Lower lobe of right lung (tissue), 2 donors: ENCODE data around the gene KHDC4. TPM values are rescaled to one million over a fixed set of nuclear protein-coding genes. Genes with fewer than 3 reads are reported as not detected.
"Not testable (repeated sequence)": the region's sequence is repeated elsewhere in the genome, so short reads cannot be mapped to it uniquely, and the experiment has no call there.

Experiments used
- ATAC-seq, 2 donors: fragments of 200-7000 bp; cut with Tn5 transposase; one replicate each; pipeline ENCODE4 v1.9.1; 2020 to 2022; ENCODE audit warnings: mild to moderate bottlenecking in 2 of 2, moderate library complexity in 2 of 2
- DNase-seq: peaks from one replicate; pipeline ENCODE4 v3.0.0-alpha.2; 2020
- H3K27ac ChIP-seq: fragments of 200-600 bp; one replicate; pipeline ENCODE4 v1.8.0; 2022
- H3K27me3 ChIP-seq: fragments of 200-600 bp; one replicate; pipeline ENCODE4 v1.8.0; 2022; ENCODE audit warnings: low read depth
- H3K36me3 ChIP-seq: fragments of 200-600 bp; one replicate; pipeline ENCODE4 v1.8.0; 2022; ENCODE audit warnings: mild to moderate bottlenecking
- H3K4me1 ChIP-seq: fragments of 200-600 bp; one replicate; pipeline ENCODE4 v1.8.0; 2022
- H3K4me3 ChIP-seq: fragments of 200-600 bp; one replicate; pipeline ENCODE4 v1.8.0; 2022; ENCODE audit warnings: mild to moderate bottlenecking
- H3K9me3 ChIP-seq: fragments of 200-600 bp; one replicate; pipeline ENCODE4 v1.8.0; 2022
- CTCF ChIP-seq: fragments of 200-600 bp; IDR thresholded peaks from one replicate; pipeline ENCODE4 v1.8.0; 2022; ENCODE audit warnings: antibody characterized with exemption, mild to moderate bottlenecking
- intact Hi-C: fragments of 100-400 bp; cut with DNase I; formaldehyde crosslinking; loops from one replicate; pipeline ENCODE4 v1.11.0; 2022
- total RNA-seq: library from RNA; stranded (reverse); fragmentation: NEBNext Ultra II Directional; extraction: Animal tissue kit (Norgen Biotek cat#: 25700); gene quantifications from one replicate; pipeline ENCODE4 v1.2.1, GENCODE V29; 2021
- donor health status: DM: no; HTN: yes; CAD: no; lungs with severe emphysema.

KHDC4 gene
- total RNA-seq, 1 donor from 2014 or later, result 42.8 TPM

DNA sequence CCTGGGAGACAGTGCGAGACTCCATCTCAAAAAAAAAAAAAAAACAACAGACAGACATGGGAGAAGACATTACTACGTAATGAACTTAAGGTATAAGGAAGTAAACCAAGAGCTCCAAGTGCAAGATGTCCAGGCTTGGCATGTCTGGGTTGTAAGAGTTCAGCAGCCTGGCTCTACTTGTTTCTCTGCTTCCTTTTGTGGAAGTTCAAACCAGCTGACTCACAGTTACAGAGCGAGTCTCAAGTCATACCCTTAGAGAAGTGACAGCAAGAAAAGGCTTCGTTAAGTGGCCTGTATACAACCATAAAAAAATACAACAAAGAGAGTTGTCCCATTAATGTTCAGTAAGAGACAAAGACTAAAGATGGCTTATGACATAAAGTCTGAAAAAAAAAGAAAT is 24.3 kb downstream of the KHDC4 start:
- H3K27ac ChIP-seq, result peak overlapping the region; percentile 76
- peaks cover 77% of the 10 kb centered on the region for H3K36me3 ChIP-seq
- intact Hi-C loops, result no loop called here
- ATAC-seq (peak; percentile 51 to 71), DNase-seq (no peak)
- H3K9me3 ChIP-seq, result no peaks in the 10 kb centered on the region
- peak overlapping the region; percentile 74 for H3K4me3 ChIP-seq
- H3K4me1 ChIP-seq, result peaks cover 26% of the 10 kb centered on the region
- TF ChIP-seq CTCF, result no peak
- H3K27me3 ChIP-seq, result no peaks in the 10 kb centered on the region

GRCh38 chr1:155904261-155904660 is 30.0 kb downstream of the KHDC4 start:
- ATAC-seq, result no peak
- H3K36me3 ChIP-seq, result peaks cover 100% of the 10 kb centered on the region
- intact Hi-C loops, result no loop called here

DNA sequence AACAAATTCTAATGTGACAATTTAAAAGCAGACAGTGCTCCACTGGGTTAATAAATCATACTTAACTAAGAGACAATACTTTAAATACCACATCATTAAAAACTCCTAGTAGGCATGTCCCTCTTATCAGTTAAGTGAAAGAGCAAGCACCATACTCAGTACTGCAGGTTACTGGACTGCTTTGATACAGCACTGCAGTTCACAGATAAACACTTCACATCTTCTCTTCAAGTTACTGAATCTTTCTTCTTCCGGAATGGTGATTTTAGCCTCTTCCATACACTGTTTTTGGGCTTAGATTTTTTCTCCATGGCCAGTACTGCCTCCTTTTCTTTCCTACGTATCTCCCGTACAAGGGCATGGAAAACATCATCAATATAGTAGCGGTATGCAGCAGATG is 34.1 kb downstream of the KHDC4 start:
- H3K36me3 ChIP-seq, result peaks cover 89% of the 10 kb centered on the region
- no peak for ATAC-seq

More at GRCh38 chr1:155904261-155904660, 30.0 kb downstream of the KHDC4 start:
- Histone ChIP-seq H3K27ac (no peak overlapping the region), H3K4me1 (peaks cover 5% of the 10 kb centered on the region), H3K27me3 (no peaks in the 10 kb centered on the region), H3K9me3 (no peaks in the 10 kb centered on the region), H3K4me3 (no peak overlapping the region)
- no peak for TF ChIP-seq CTCF
- no peak for DNase-seq

GRCh38 chr1:155899683-155900082 is 34.5 kb downstream of the KHDC4 start:
- peaks cover 84% of the 10 kb centered on the region for H3K36me3 ChIP-seq

More for the DNA sequence above, 34.1 kb downstream of the KHDC4 start:
- H3K9me3 ChIP-seq, result no peaks in the 10 kb centered on the region
- H3K27ac ChIP-seq, result no peak overlapping the region
- no peak for TF ChIP-seq CTCF
- intact Hi-C loops, result no loop called here
- no peaks in the 10 kb centered on the region for H3K4me1 ChIP-seq
- H3K4me3 ChIP-seq, result no peak overlapping the region
- no peaks in the 10 kb centered on the region for H3K27me3 ChIP-seq
- DNase-seq, result no peak

GRCh38 chr1:155898888-155899287 is 35.3 kb downstream of the KHDC4 start:
- ATAC-seq (no peak), DNase-seq (no peak)
- Histone ChIP-seq H3K4me1 (peaks cover 3% of the 10 kb centered on the region), H3K4me3 (no peak overlapping the region), H3K36me3 (peaks cover 76% of the 10 kb centered on the region), H3K27me3 (no peaks in the 10 kb centered on the region), H3K27ac (no peak overlapping the region), H3K9me3 (no peaks in the 10 kb centered on the region)
- no peak for TF ChIP-seq CTCF
- intact Hi-C loops, result no loop called here

More at GRCh38 chr1:155899683-155900082, 34.5 kb downstream of the KHDC4 start:
- no peaks in the 10 kb centered on the region for H3K9me3 ChIP-seq
- no peaks in the 10 kb centered on the region for H3K27me3 ChIP-seq
- ATAC-seq, result no peak
- no peak for DNase-seq
- intact Hi-C loops, result no loop called here
- H3K4me1 ChIP-seq, result no peaks in the 10 kb centered on the region
- no peak for TF ChIP-seq CTCF
- no peak overlapping the region for H3K27ac ChIP-seq
- H3K4me3 ChIP-seq, result no peak overlapping the region

- Histone ChIP-seq H3K27ac (no peak overlapping the region), H3K4me1 (peaks cover 14% of the 10 kb centered on the region), H3K27me3 (no peaks in the 10 kb centered on the region), H3K9me3 (no peaks in the 10 kb centered on the region), H3K36me3 (peaks cover 64% of the 10 kb centered on the region), H3K4me3 (no peak overlapping the region)
- ATAC-seq (no peak), DNase-seq (no peak)
- intact Hi-C loops, result no loop called here
- no peak for TF ChIP-seq CTCF
Measured at GRCh38 chr1:155897746-155898145, 36.5 kb downstream of the KHDC4 start.

DNA sequence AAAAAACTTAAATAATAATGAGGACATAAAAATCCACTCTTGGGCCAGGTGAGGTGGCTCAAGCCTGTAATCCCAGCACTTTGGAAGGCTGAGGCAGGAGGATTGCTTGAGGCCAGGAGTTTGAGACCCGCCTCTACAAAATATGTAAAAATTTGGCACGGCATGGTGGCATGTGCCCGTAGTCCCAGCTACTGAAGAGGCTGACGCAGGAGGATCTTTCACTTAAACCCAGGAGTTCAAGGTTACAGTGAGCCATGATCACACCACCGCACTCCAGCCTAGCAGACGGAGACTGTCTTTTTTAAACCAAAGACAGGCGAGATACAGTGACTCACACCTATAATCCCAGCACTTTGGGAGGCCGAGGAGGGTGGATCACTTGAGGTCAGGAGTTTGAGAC is 37.7 kb downstream of the KHDC4 start:
- ATAC-seq, H3K27me3 ChIP-seq, intact Hi-C loops, DNase-seq, H3K4me3 ChIP-seq, H3K9me3 ChIP-seq, H3K27ac ChIP-seq: not testable (repeated sequence)
- Histone ChIP-seq H3K4me1 (peaks cover 17% of the 10 kb centered on the region), H3K36me3 (peaks cover 52% of the 10 kb centered on the region)

DNA sequence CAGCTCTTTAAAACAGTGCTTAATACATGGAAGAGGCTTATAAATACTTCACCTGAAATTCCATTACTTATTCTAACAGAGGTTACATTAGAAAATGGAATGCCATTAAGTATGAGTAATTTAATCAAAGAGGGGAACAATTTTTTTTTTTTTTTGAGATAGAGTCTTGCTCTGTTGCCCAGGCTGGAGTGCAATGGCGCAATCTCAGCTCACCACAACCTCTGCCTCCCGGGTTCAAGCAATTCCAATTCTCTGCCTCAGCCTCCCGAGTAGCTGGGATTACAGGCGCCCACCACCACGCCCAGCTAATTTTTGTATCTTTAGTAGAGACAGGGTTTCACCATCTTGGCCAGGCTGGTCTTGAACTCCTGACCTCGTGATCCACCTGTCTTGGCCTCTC is 38.6 kb downstream of the KHDC4 start:
- H3K4me1 ChIP-seq, result peaks cover 17% of the 10 kb centered on the region
- ATAC-seq, H3K27ac ChIP-seq, H3K4me3 ChIP-seq, DNase-seq, intact Hi-C loops, H3K27me3 ChIP-seq, H3K9me3 ChIP-seq: not testable (repeated sequence)
- peaks cover 43% of the 10 kb centered on the region for H3K36me3 ChIP-seq
